Ishikawa (cell line): ENCODE results near the gene UST.

Experiments
- CEBPB ChIP-seq: IDR thresholded peaks from 2 replicates; pipeline ENCODE4 v1.6.1; 2012
- CREB1 ChIP-seq: IDR thresholded peaks from 2 replicates; pipeline ENCODE4 v1.6.1; 2012; ENCODE audit warnings: low read depth
- EGR1 ChIP-seq: IDR thresholded peaks from 2 replicates; pipeline ENCODE4 v1.6.1; 2012
- EP300 ChIP-seq: IDR thresholded peaks from 2 replicates; pipeline ENCODE4 v1.6.1; 2012; ENCODE audit warnings: borderline replicate concordance
- FOXM1 ChIP-seq: IDR thresholded peaks from 2 replicates; pipeline ENCODE4 v1.6.1; 2012; ENCODE audit warnings: low read depth, borderline replicate concordance
- MAX ChIP-seq: IDR thresholded peaks from 2 replicates; pipeline ENCODE4 v1.6.1; 2012
- NFIC ChIP-seq: IDR thresholded peaks from 2 replicates; pipeline ENCODE4 v1.6.1; 2012
- RAD21 ChIP-seq: IDR thresholded peaks from 2 replicates; pipeline ENCODE4 v1.6.1; 2012; ENCODE audit warnings: low read depth
- REST ChIP-seq: IDR thresholded peaks from 2 replicates; pipeline ENCODE4 v1.6.1; 2012; ENCODE audit warnings: low read depth, mild to moderate bottlenecking
- TAF1 ChIP-seq: IDR thresholded peaks from 2 replicates; pipeline ENCODE4 v1.6.1; 2012; ENCODE audit warnings: low read depth, mild to moderate bottlenecking
- TCF12 ChIP-seq: IDR thresholded peaks from 2 replicates; pipeline ENCODE4 v1.6.1; 2012; ENCODE audit warnings: low read depth
- TEAD4 ChIP-seq: IDR thresholded peaks from 2 replicates; pipeline ENCODE4 v1.6.1; 2012
- USF1 ChIP-seq: IDR thresholded peaks from 2 replicates; pipeline ENCODE4 v1.6.1; 2012
- YY1 ChIP-seq: IDR thresholded peaks from 2 replicates; pipeline ENCODE4 v1.6.1; 2012; ENCODE audit warnings: low read depth
- ZBTB7A ChIP-seq: IDR thresholded peaks from 2 replicates; pipeline ENCODE4 v1.6.1; 2012; ENCODE audit warnings: low read depth

The UST gene

GRCh38 chr6:149049230-149049629, 302.4 kb downstream of the UST start:
- TF ChIP-seq TEAD4: no peak
- TF ChIP-seq EP300: no peak
- TF ChIP-seq MAX: no peak
- TF ChIP-seq REST: no peak
- TF ChIP-seq EGR1: no peak
- TF ChIP-seq NFIC: no peak
- TF ChIP-seq FOXM1: no peak
- TF ChIP-seq TAF1: no peak
- no peak for TF ChIP-seq ZBTB7A
- no peak for TF ChIP-seq TCF12
- no peak for TF ChIP-seq USF1
- no peak for TF ChIP-seq CEBPB
- no peak for TF ChIP-seq CREB1
- no peak for TF ChIP-seq RAD21
- TF ChIP-seq YY1: no peak

- no peak for TF ChIP-seq USF1
- no peak for TF ChIP-seq TCF12
- TF ChIP-seq EGR1: no peak
- TF ChIP-seq REST: no peak
- TF ChIP-seq MAX: no peak
- no peak for TF ChIP-seq RAD21
- no peak for TF ChIP-seq YY1
- no peak for TF ChIP-seq NFIC
- TF ChIP-seq ZBTB7A: no peak
- TF ChIP-seq CREB1: no peak
- TF ChIP-seq TAF1: no peak
- no peak for TF ChIP-seq EP300
- no peak for TF ChIP-seq FOXM1
- no peak for TF ChIP-seq CEBPB
- TF ChIP-seq TEAD4: no peak
Measured at GRCh38 chr6:149050160-149050559, 303.3 kb downstream of the UST start.

GRCh38 chr6:149052350-149053106, 305.7 kb downstream of the UST start:
- TF ChIP-seq TAF1: no peak
- no peak for TF ChIP-seq ZBTB7A
- no peak for TF ChIP-seq EP300
- no peak for TF ChIP-seq USF1
- TF ChIP-seq YY1: no peak
- no peak for TF ChIP-seq NFIC

- TF ChIP-seq RAD21 (no peak), TCF12 (no peak), FOXM1 (no peak), TEAD4 (no peak), REST (no peak), TAF1 (no peak), EP300 (no peak), MAX (no peak), CEBPB (no peak), EGR1 (no peak), USF1 (no peak), CREB1 (no peak), ZBTB7A (no peak), YY1 (no peak), NFIC (no peak)
Measured at GRCh38 chr6:149053848-149054558, 307.2 kb downstream of the UST start.
